GM12878 (cell line): ENCODE results near the gene ZNF444. TPM values are rescaled to one million over a fixed set of nuclear protein-coding genes. Genes with fewer than 3 reads are reported as not detected.
A peak's percentile ranks its signal among the peaks of the same experiment; 100 is the strongest.

Experiments
- CBFB ChIP-seq: IDR thresholded peaks from 2 replicates; pipeline ENCODE4 v1.6.1; 2016; ENCODE audit warnings: antibody characterized with exemption, low read depth
- CBX5 ChIP-seq: sonication (generic); IDR thresholded peaks from 2 replicates; pipeline ENCODE4 v1.6.1; 2016; ENCODE audit warnings: low read depth, moderate library complexity, mild to moderate bottlenecking, inconsistent platforms
- CHD2 ChIP-seq: IDR thresholded peaks from 2 replicates; pipeline ENCODE4 v1.6.1; 2011; ENCODE audit warnings: low read depth, low read length, improper control_type of control experiment, borderline replicate concordance
- CREB1 ChIP-seq: IDR thresholded peaks from 2 replicates; pipeline ENCODE4 v1.6.1; 2012; ENCODE audit warnings: low read depth, mild to moderate bottlenecking, inconsistent platforms
- EGR1 ChIP-seq, 2 experiments: IDR thresholded peaks; 1 replicate in 1 of 2; 2 replicates in 1 of 2; pipeline ENCODE4 v1.6.1; 2011 to 2012; ENCODE audit warnings: low read depth in 2 of 2, low read length in 2 of 2, borderline replicate concordance in 1 of 2, mild to moderate bottlenecking in 1 of 2, moderate library complexity in 1 of 2
- IKZF1 ChIP-seq: fragments of 450-650 bp; conservative IDR thresholded peaks from 2 replicates; pipeline ENCODE4 v1.6.1; 2017; ENCODE audit warnings: antibody characterized with exemption, mild to moderate bottlenecking
- PML ChIP-seq: IDR thresholded peaks from 2 replicates; pipeline ENCODE4 v1.6.1; 2012; ENCODE audit warnings: low read length, inconsistent platforms
- RB1 ChIP-seq: fragments of 450-650 bp; formaldehyde crosslinking; IDR thresholded peaks from 2 replicates; pipeline ENCODE4 v1.6.1; 2017; ENCODE audit warnings: mild to moderate bottlenecking, borderline replicate concordance
- SRF ChIP-seq, 2 experiments: IDR thresholded peaks; 2 replicates each; pipeline ENCODE4 v1.6.1; 2011; ENCODE audit warnings: low read depth in 2 of 2, low read length in 2 of 2, mild to moderate bottlenecking in 1 of 2, moderate library complexity in 1 of 2
- SUPT20H ChIP-seq: IDR thresholded peaks from 2 replicates; pipeline ENCODE4 v1.6.1; 2011; ENCODE audit warnings: low read depth, mild to moderate bottlenecking, low read length, moderate library complexity, borderline replicate concordance; ENCODE audit not compliant: control insufficient read depth
- TAF1 ChIP-seq: IDR thresholded peaks from 2 replicates; pipeline ENCODE4 v1.6.1; 2011; ENCODE audit warnings: mild to moderate bottlenecking, low read depth, low read length, borderline replicate concordance
- ZBED1 ChIP-seq: IDR thresholded peaks from 2 replicates; pipeline ENCODE4 v1.6.1; 2016; ENCODE audit warnings: borderline replicate concordance
- polyA plus RNA-seq, 11 experiments: library from polyadenylated mRNA; depleted of rRNA in 4 of 11; unstranded in 6 of 11; stranded (reverse) in 5 of 11; fragments of >200 nt; fragmentation: Nextera tagmentation in 4 of 11; fragmentation: Illumina TruSeq in 1 of 11; extraction: Ambion mirVana in 4 of 11; extraction: Trizol in 1 of 11; gene quantifications; 1 replicate in 1 of 11; 2 replicates in 10 of 11; pipeline versions ENCODE4 v1.2.1 to v1.2.3, GENCODE V29; 2011 to 2016; ENCODE audit warnings: inconsistent platforms in 2 of 11, missing spikeins in 2 of 11, low read depth in 1 of 11
- total RNA-seq, 4 experiments: library from RNA; depleted of rRNA in 3 of 4; stranded (reverse); fragments of >200 nt in 3 of 4; fragmentation: Illumina TruSeq in 1 of 4; extraction: Trizol in 1 of 4; gene quantifications; 2 replicates each; pipeline versions ENCODE4 v1.2.1 to v1.2.3, GENCODE V29; 2013 to 2021
- TF ChIP-seq, protein P1 (sequence below): fragments of 150-350 bp; IDR thresholded peaks from 2 replicates; pipeline ENCODE4 v1.6.1; 2016; ENCODE audit warnings: low read depth, low read length
- TF ChIP-seq, protein P2 (sequence below): IDR thresholded peaks from 2 replicates; pipeline ENCODE4 v1.6.1; 2011; ENCODE audit warnings: borderline replicate concordance, low read depth, mild to moderate bottlenecking, moderate library complexity, low read length; ENCODE audit not compliant: insufficient read depth, poor library complexity, severe bottlenecking
- TF ChIP-seq, protein P3 (sequence below): fragments of 450-650 bp; formaldehyde crosslinking; IDR thresholded peaks from 2 replicates; pipeline ENCODE4 v1.5.0; 2022; ENCODE audit warnings: mild to moderate bottlenecking, missing genetic modification characterization
- TF ChIP-seq, protein P4 (sequence below): IDR thresholded peaks from 2 replicates; pipeline ENCODE4 v1.6.1; 2012; ENCODE audit warnings: low read depth, low read length, improper control_type of control experiment
- TF ChIP-seq, protein P5 (sequence below): fragments of 450-650 bp; IDR thresholded peaks from 2 replicates; pipeline ENCODE4 v1.6.1; 2017; ENCODE audit warnings: mild to moderate bottlenecking

ZNF444 gene
- total and polyA plus RNA-seq, 10 of the 15 experiments (the other 5 are each of a cell fraction or from before 2014, with no cell fraction given): 0.45 to 28.2 (median 11.6) TPM

DNA sequence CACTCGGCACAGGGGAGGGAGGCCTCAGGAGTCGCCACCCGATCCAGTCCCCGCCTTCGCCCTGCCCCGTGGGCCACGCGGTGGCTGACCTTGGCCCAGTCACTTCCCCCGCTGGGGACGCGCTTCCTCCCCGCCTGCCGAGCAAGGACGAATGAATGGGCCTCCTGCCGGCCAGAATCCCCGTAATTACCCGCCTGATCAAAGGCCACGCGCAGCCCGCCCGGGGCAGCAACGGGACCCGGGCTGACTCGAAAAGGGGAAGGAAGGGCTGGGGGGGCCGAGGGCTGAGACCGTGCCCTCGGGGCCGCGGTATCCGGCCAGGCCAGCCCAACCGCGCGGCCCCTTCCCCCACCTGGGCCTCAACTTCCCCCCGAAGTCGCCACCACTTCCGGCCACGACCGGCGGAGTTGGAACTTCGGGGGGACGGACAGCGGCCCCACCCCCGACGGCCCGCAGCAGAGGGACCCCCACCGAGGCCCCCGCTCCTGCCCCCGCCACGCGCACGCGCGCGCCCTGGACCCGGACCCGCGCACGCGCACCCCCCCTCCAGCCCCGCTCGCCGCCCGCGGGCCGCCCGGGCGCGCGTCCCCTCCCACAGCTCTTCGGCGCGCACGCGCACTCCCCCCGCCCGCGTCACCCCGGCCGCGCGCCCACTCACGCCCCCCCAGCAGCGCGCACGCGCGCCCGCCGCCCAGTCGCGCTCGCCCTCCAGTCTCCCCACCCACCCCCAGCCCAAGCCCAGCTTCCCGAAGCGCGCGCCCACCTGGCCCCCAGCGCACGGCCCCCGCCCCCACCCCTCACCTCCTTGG lies 20.5 kb upstream of the ZNF444 start (continued):
- TF ChIP-seq, protein P1, sequence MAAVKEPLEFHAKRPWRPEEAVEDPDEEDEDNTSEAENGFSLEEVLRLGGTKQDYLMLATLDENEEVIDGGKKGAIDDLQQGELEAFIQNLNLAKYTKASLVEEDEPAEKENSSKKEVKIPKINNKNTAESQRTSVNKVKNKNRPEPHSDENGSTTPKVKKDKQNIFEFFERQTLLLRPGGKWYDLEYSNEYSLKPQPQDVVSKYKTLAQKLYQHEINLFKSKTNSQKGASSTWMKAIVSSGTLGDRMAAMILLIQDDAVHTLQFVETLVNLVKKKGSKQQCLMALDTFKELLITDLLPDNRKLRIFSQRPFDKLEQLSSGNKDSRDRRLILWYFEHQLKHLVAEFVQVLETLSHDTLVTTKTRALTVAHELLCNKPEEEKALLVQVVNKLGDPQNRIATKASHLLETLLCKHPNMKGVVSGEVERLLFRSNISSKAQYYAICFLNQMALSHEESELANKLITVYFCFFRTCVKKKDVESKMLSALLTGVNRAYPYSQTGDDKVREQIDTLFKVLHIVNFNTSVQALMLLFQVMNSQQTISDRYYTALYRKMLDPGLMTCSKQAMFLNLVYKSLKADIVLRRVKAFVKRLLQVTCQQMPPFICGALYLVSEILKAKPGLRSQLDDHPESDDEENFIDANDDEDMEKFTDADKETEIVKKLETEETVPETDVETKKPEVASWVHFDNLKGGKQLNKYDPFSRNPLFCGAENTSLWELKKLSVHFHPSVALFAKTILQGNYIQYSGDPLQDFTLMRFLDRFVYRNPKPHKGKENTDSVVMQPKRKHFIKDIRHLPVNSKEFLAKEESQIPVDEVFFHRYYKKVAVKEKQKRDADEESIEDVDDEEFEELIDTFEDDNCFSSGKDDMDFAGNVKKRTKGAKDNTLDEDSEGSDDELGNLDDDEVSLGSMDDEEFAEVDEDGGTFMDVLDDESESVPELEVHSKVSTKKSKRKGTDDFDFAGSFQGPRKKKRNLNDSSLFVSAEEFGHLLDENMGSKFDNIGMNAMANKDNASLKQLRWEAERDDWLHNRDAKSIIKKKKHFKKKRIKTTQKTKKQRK: no peak
- TF ChIP-seq PML: no peak
- peak; percentile 39; the same call in 1 of the 2 replicates for TF ChIP-seq TAF1
- TF ChIP-seq RB1: peak; percentile 53; the same call in 1 of the 2 replicates
- TF ChIP-seq, protein P2, sequence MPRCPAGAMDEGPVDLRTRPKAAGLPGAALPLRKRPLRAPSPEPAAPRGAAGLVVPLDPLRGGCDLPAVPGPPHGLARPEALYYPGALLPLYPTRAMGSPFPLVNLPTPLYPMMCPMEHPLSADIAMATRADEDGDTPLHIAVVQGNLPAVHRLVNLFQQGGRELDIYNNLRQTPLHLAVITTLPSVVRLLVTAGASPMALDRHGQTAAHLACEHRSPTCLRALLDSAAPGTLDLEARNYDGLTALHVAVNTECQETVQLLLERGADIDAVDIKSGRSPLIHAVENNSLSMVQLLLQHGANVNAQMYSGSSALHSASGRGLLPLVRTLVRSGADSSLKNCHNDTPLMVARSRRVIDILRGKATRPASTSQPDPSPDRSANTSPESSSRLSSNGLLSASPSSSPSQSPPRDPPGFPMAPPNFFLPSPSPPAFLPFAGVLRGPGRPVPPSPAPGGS: peak; percentile 15
- TF ChIP-seq, protein P3, sequence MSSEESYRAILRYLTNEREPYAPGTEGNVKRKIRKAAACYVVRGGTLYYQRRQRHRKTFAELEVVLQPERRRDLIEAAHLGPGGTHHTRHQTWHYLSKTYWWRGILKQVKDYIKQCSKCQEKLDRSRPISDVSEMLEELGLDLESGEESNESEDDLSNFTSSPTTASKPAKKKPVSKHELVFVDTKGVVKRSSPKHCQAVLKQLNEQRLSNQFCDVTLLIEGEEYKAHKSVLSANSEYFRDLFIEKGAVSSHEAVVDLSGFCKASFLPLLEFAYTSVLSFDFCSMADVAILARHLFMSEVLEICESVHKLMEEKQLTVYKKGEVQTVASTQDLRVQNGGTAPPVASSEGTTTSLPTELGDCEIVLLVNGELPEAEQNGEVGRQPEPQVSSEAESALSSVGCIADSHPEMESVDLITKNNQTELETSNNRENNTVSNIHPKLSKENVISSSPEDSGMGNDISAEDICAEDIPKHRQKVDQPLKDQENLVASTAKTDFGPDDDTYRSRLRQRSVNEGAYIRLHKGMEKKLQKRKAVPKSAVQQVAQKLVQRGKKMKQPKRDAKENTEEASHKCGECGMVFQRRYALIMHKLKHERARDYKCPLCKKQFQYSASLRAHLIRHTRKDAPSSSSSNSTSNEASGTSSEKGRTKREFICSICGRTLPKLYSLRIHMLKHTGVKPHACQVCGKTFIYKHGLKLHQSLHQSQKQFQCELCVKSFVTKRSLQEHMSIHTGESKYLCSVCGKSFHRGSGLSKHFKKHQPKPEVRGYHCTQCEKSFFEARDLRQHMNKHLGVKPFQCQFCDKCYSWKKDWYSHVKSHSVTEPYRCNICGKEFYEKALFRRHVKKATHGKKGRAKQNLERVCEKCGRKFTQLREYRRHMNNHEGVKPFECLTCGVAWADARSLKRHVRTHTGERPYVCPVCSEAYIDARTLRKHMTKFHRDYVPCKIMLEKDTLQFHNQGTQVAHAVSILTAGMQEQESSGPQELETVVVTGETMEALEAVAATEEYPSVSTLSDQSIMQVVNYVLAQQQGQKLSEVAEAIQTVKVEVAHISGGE (CRISPR knock-in tag): no peak
- peak; percentile 41; the same call in 1 of the 2 replicates for TF ChIP-seq CREB1
- TF ChIP-seq CBFB: no peak
- TF ChIP-seq SUPT20H: no peak
- TF ChIP-seq, protein P4, sequence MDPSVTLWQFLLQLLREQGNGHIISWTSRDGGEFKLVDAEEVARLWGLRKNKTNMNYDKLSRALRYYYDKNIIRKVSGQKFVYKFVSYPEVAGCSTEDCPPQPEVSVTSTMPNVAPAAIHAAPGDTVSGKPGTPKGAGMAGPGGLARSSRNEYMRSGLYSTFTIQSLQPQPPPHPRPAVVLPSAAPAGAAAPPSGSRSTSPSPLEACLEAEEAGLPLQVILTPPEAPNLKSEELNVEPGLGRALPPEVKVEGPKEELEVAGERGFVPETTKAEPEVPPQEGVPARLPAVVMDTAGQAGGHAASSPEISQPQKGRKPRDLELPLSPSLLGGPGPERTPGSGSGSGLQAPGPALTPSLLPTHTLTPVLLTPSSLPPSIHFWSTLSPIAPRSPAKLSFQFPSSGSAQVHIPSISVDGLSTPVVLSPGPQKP: no peak
- TF ChIP-seq EGR1 (IDR thresholded peaks at IDR 0.05; ENCODE audit: borderline replicate concordance in 1 of 2, low read depth in 2 of 2, low read length in 2 of 2): peak in 1 of 2 experiments; percentile 39; a peak in 1 of 3 replicates
- TF ChIP-seq CHD2: 0 out of 2 replicates have a peak, but pooled peaks have one; percentile 34
- TF ChIP-seq, protein P5, sequence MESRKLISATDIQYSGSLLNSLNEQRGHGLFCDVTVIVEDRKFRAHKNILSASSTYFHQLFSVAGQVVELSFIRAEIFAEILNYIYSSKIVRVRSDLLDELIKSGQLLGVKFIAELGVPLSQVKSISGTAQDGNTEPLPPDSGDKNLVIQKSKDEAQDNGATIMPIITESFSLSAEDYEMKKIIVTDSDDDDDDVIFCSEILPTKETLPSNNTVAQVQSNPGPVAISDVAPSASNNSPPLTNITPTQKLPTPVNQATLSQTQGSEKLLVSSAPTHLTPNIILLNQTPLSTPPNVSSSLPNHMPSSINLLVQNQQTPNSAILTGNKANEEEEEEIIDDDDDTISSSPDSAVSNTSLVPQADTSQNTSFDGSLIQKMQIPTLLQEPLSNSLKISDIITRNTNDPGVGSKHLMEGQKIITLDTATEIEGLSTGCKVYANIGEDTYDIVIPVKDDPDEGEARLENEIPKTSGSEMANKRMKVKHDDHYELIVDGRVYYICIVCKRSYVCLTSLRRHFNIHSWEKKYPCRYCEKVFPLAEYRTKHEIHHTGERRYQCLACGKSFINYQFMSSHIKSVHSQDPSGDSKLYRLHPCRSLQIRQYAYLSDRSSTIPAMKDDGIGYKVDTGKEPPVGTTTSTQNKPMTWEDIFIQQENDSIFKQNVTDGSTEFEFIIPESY: no peak
- TF ChIP-seq SRF (IDR thresholded peaks at IDR 0.05; ENCODE audit: low read depth in 2 of 2, low read length in 2 of 2): no peak
- TF ChIP-seq IKZF1: peak; percentile 50
- no peak for TF ChIP-seq ZBED1
- no peak for TF ChIP-seq CBX5
